ENCODE measurements around the gene PTPN12.

Gene PTPN12

GRCh38 chr7:77626586-77627308 lies 89.7 kb downstream of the PTPN12 start:
- no peak for TF ChIP-seq CTCF (IDR thresholded peaks at IDR 0.05)

GRCh38 chr7:77627309-77627676 lies 90.2 kb downstream of the PTPN12 start:
- TF ChIP-seq CTCF (IDR thresholded peaks at IDR 0.05), result no peak

- no peak for TF ChIP-seq CTCF (IDR thresholded peaks at IDR 0.05)
These were observed 92.7 kb downstream of the PTPN12 start for GRCh38 chr7:77629797-77630196.

GRCh38 chr7:77631820-77632219 lies 94.7 kb downstream of the PTPN12 start:
- no peak for TF ChIP-seq CTCF (IDR thresholded peaks at IDR 0.05)

GRCh38 chr7:77644774-77645173 lies 107.7 kb downstream of the PTPN12 start:
- TF ChIP-seq CTCF (IDR thresholded peaks at IDR 0.05), result no peak

- no peak for TF ChIP-seq CTCF (IDR thresholded peaks at IDR 0.05)
These were observed 111.7 kb downstream of the PTPN12 start for GRCh38 chr7:77648742-77649338.

- no peak for TF ChIP-seq CTCF (IDR thresholded peaks at IDR 0.05)
These were observed 112.7 kb downstream of the PTPN12 start for GRCh38 chr7:77649716-77650349.

Data from LNCAP (cell line).